ENCODE data around the gene UGGT2. TPM values are rescaled to one million over a fixed set of nuclear protein-coding genes. Genes with fewer than 3 reads are reported as not detected.
"Not testable (repeated sequence)": the region's sequence is repeated elsewhere in the genome, so short reads cannot be mapped to it uniquely, and the experiment has no call there.

The UGGT2 gene
- total RNA-seq, 3 donors from 2014 or later = 16.6 to 25.5 (median 17.4) TPM

- Histone ChIP-seq H3K4me1 (ENCODE audit: low read depth) (no peaks in the 10 kb centered on the region), H3K36me3 (ENCODE audit: low read depth) (no peaks in the 10 kb centered on the region), H3K9me3 (no peaks in the 10 kb centered on the region), H3K4me3 (no peak overlapping the region)
- no peak for TF ChIP-seq CTCF (IDR thresholded peaks at IDR 0.05)
- intact Hi-C loops (cut with DNase I, micrococcal nuclease) = no loop called here
- ATAC-seq (no peak), DNase-seq (no peak)
Observed at GRCh38 chr13:95982144-95982543, 71.1 kb downstream of the UGGT2 start.

- H3K4me1 ChIP-seq (ENCODE audit: low read depth); DNase-seq; intact Hi-C loops (cut with DNase I, micrococcal nuclease); H3K4me3 ChIP-seq; H3K36me3 ChIP-seq (ENCODE audit: low read depth); ATAC-seq; H3K9me3 ChIP-seq: not testable (repeated sequence)
Observed at GRCh38 chr13:95972651-95973050, 80.5 kb downstream of the UGGT2 start.

- no peak for ATAC-seq
- no peaks in the 10 kb centered on the region for H3K4me1 ChIP-seq (ENCODE audit: low read depth)
- TF ChIP-seq CTCF (IDR thresholded peaks at IDR 0.05) = no peak
- no peaks in the 10 kb centered on the region for H3K36me3 ChIP-seq (ENCODE audit: low read depth)
- no peaks in the 10 kb centered on the region for H3K9me3 ChIP-seq
- intact Hi-C loops (cut with DNase I, micrococcal nuclease) = no loop called here
- H3K4me3 ChIP-seq = no peak overlapping the region
- DNase-seq = no peak
Observed at GRCh38 chr13:95970878-95971277, 82.3 kb downstream of the UGGT2 start.

GRCh38 chr13:95968906-95969305 is 84.3 kb downstream of the UGGT2 start:
- Histone ChIP-seq H3K4me3 (no peak overlapping the region), H3K36me3 (ENCODE audit: low read depth) (no peaks in the 10 kb centered on the region), H3K4me1 (ENCODE audit: low read depth) (no peaks in the 10 kb centered on the region), H3K9me3 (no peaks in the 10 kb centered on the region)
- no peak for ATAC-seq
- intact Hi-C loops (cut with DNase I, micrococcal nuclease) = no loop called here
- TF ChIP-seq CTCF (IDR thresholded peaks at IDR 0.05) = no peak
- no peak for DNase-seq

- H3K9me3 ChIP-seq = peaks cover 12% of the 10 kb centered on the region
- no peaks in the 10 kb centered on the region for H3K36me3 ChIP-seq (ENCODE audit: low read depth)
- intact Hi-C loops (cut with DNase I, micrococcal nuclease) = no loop called here
- H3K4me3 ChIP-seq = no peak overlapping the region
- no peak for TF ChIP-seq CTCF (IDR thresholded peaks at IDR 0.05)
- DNase-seq (no peak), ATAC-seq (no peak)
- H3K4me1 ChIP-seq (ENCODE audit: low read depth) = no peaks in the 10 kb centered on the region
Observed at GRCh38 chr13:95957331-95957730, 95.9 kb downstream of the UGGT2 start.

GRCh38 chr13:95956589-95957148 is 96.5 kb downstream of the UGGT2 start:
- Histone ChIP-seq H3K9me3 (peaks cover 12% of the 10 kb centered on the region), H3K4me1 (ENCODE audit: low read depth) (no peaks in the 10 kb centered on the region), H3K4me3 (no peak overlapping the region), H3K36me3 (ENCODE audit: low read depth) (no peaks in the 10 kb centered on the region)
- ATAC-seq (no peak), DNase-seq (no peak)
- intact Hi-C loops (cut with DNase I, micrococcal nuclease) = no loop called here
- no peak for TF ChIP-seq CTCF (IDR thresholded peaks at IDR 0.05)

All from mucosa of descending colon (tissue), 3 donors.